ENCODE results near the gene KRTAP10-12.

DNA sequence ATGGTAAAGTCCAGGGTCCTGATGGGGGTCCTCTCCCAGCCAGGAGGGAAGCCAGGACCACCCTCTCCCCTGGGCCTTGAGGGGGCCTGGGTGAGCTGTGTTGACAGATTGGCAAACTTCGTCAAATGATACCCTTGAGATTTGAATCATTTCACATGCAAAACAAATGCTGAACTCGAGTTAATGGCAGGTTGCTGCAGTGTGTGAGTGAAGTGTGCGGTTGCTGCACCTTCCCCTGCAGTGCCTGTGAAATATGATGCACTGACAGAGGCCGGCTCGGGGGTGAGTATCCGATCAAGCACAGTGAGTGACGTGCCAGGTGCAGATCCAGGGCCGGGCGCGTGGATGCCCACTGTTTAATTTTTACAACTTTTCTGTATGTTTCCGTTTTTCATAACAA lies 9.3 kb upstream of the KRTAP10-12 start:
- no peak for TF ChIP-seq EZH2 (IDR thresholded peaks at IDR 0.05; ENCODE audit: borderline replicate concordance, control insufficient read depth, low read depth, low read length)
- no peak for TF ChIP-seq POLR2AphosphoS5 (IDR thresholded peaks at IDR 0.05; ENCODE audit: low read length)
- no peak for TF ChIP-seq NFYB (IDR thresholded peaks at IDR 0.05; ENCODE audit: insufficient read depth, low read depth, low read length)
- TF ChIP-seq, protein P1, sequence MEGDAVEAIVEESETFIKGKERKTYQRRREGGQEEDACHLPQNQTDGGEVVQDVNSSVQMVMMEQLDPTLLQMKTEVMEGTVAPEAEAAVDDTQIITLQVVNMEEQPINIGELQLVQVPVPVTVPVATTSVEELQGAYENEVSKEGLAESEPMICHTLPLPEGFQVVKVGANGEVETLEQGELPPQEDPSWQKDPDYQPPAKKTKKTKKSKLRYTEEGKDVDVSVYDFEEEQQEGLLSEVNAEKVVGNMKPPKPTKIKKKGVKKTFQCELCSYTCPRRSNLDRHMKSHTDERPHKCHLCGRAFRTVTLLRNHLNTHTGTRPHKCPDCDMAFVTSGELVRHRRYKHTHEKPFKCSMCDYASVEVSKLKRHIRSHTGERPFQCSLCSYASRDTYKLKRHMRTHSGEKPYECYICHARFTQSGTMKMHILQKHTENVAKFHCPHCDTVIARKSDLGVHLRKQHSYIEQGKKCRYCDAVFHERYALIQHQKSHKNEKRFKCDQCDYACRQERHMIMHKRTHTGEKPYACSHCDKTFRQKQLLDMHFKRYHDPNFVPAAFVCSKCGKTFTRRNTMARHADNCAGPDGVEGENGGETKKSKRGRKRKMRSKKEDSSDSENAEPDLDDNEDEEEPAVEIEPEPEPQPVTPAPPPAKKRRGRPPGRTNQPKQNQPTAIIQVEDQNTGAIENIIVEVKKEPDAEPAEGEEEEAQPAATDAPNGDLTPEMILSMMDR (IDR thresholded peaks at IDR 0.05 in 2 of 3, conservative IDR thresholded peaks at IDR 0.05 in 1 of 3; ENCODE audit: control insufficient read depth in 2 of 3, extremely low read depth in 1 of 3, insufficient read depth in 1 of 3, low read depth in 3 of 3, low read length in 3 of 3), result no peak
- no peak for TF ChIP-seq CBX3 (IDR thresholded peaks at IDR 0.05; ENCODE audit: borderline replicate concordance, low read depth)
- TF ChIP-seq ZNF207 (IDR thresholded peaks at IDR 0.05; ENCODE audit: borderline replicate concordance), result no peak
- TF ChIP-seq, protein P2, sequence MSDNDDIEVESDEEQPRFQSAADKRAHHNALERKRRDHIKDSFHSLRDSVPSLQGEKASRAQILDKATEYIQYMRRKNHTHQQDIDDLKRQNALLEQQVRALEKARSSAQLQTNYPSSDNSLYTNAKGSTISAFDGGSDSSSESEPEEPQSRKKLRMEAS (IDR thresholded peaks at IDR 0.05; ENCODE audit: low read depth, low read length), result no peak
- TF ChIP-seq CBX5 (IDR thresholded peaks at IDR 0.05; ENCODE audit: low read depth), result no peak
